HL-60 (cell line): ENCODE data around the gene SERPINB7.

Experiments used
- DNase-seq, 2 experiments: peaks; one replicate each; pipeline ENCODE4 v3.0.0-alpha.2; 2010 to 2020; ENCODE audit warnings: low read depth in 1 of 2, low spot score in 1 of 2
- H3K27ac ChIP-seq: fragments of 250-450 bp; sonication (Bioruptor Pico); replicated peaks from 2 replicates; pipeline ENCODE4 v1.5.1; 2020; ENCODE audit warnings: mild to moderate bottlenecking, moderate library complexity
- H3K27me3 ChIP-seq: fragments of 250-450 bp; sonication (Bioruptor Pico); 2 replicates; pipeline ENCODE4 v1.5.1; 2021; ENCODE audit warnings: mild to moderate bottlenecking, moderate library complexity; ENCODE audit not compliant: insufficient read depth, poor library complexity, severe bottlenecking
- H3K4me3 ChIP-seq: replicated peaks from 2 replicates; pipeline ENCODE4 v1.5.1; 2011; ENCODE audit warnings: mild to moderate bottlenecking, control low read depth, low read length; ENCODE audit not compliant: insufficient read depth
- CTCF ChIP-seq: IDR thresholded peaks from one replicate; pipeline ENCODE4 v1.5.1; 2011; ENCODE audit warnings: low read length, control low read depth, inconsistent platforms; ENCODE audit not compliant: insufficient read depth
- GABPA ChIP-seq: IDR thresholded peaks from 2 replicates; pipeline ENCODE4 v1.6.1; 2012; ENCODE audit warnings: low read depth
- POLR2AphosphoS5 ChIP-seq: IDR thresholded peaks from 2 replicates; pipeline ENCODE4 v1.6.1; 2012; ENCODE audit warnings: low read depth
- SPI1 ChIP-seq: IDR thresholded peaks from 2 replicates; pipeline ENCODE4 v1.6.1; 2012; ENCODE audit warnings: low read depth, mild to moderate bottlenecking, borderline replicate concordance
- TF ChIP-seq, protein P1 (sequence below): IDR thresholded peaks from 2 replicates; pipeline ENCODE4 v1.6.1; 2012; ENCODE audit warnings: low read depth; ENCODE audit not compliant: insufficient replicate concordance

Gene SERPINB7

GRCh38 chr18:63762518-63762917, 12.7 kb upstream of the SERPINB7 start:
- no peak for DNase-seq

DNA sequence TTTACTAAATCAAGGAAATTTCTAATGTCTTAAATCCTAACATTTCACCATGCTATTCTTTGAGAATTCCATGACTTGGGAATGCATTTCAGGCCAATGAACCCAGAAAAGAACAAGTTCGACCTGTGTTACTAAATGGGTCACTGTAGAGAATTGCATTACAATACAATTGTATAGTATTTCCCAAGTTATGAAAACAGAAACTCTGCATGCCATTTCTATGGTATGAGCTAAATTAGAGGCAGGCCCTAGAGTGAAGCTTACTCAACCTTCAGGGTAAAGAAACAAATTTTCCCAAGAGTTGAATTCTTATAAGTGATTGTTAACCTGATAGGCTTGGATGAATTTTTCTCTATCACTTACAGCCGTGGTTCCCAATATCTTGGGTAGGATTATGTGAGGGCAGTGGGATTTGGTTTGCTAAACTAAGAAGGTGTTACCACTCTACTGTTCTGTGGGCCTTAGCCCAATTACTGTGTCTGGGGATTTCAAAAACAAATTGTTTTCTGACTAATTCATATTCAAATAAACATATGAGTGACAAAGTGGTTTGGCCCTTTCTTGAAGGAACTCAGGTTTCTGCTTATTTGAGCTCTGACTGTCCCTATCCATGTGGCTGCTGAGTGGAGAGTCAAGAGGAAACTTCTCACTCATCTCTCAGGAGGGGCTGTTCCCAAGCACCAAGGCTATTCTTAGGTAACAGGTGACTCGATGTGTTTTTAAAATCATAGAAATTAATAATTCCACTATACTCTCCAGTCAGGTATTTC, 11.2 kb upstream of the SERPINB7 start:
- Histone ChIP-seq H3K4me3 (no peak overlapping the region), H3K27me3 (peaks cover 4% of the 10 kb centered on the region), H3K27ac (no peak overlapping the region)
- TF ChIP-seq GABPA = no peak
- no peak for TF ChIP-seq SPI1
- TF ChIP-seq POLR2AphosphoS5 = no peak
- TF ChIP-seq CTCF = no peak
- TF ChIP-seq, protein P1, sequence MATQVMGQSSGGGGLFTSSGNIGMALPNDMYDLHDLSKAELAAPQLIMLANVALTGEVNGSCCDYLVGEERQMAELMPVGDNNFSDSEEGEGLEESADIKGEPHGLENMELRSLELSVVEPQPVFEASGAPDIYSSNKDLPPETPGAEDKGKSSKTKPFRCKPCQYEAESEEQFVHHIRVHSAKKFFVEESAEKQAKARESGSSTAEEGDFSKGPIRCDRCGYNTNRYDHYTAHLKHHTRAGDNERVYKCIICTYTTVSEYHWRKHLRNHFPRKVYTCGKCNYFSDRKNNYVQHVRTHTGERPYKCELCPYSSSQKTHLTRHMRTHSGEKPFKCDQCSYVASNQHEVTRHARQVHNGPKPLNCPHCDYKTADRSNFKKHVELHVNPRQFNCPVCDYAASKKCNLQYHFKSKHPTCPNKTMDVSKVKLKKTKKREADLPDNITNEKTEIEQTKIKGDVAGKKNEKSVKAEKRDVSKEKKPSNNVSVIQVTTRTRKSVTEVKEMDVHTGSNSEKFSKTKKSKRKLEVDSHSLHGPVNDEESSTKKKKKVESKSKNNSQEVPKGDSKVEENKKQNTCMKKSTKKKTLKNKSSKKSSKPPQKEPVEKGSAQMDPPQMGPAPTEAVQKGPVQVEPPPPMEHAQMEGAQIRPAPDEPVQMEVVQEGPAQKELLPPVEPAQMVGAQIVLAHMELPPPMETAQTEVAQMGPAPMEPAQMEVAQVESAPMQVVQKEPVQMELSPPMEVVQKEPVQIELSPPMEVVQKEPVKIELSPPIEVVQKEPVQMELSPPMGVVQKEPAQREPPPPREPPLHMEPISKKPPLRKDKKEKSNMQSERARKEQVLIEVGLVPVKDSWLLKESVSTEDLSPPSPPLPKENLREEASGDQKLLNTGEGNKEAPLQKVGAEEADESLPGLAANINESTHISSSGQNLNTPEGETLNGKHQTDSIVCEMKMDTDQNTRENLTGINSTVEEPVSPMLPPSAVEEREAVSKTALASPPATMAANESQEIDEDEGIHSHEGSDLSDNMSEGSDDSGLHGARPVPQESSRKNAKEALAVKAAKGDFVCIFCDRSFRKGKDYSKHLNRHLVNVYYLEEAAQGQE = no peak
- DNase-seq = no peak

More at GRCh38 chr18:63762518-63762917, 12.7 kb upstream of the SERPINB7 start:
- no peak overlapping the region for H3K4me3 ChIP-seq
- TF ChIP-seq, protein P1 = no peak
- TF ChIP-seq CTCF = no peak
- no peak for TF ChIP-seq POLR2AphosphoS5
- no peak for TF ChIP-seq SPI1
- H3K27me3 ChIP-seq = no peaks in the 10 kb centered on the region
- H3K27ac ChIP-seq = no peak overlapping the region

GRCh38 chr18:63765837-63766236, 9.4 kb upstream of the SERPINB7 start:
- no peak for DNase-seq
- peaks cover 4% of the 10 kb centered on the region for H3K27me3 ChIP-seq
- no peak overlapping the region for H3K27ac ChIP-seq
- no peak overlapping the region for H3K4me3 ChIP-seq
- TF ChIP-seq POLR2AphosphoS5 = no peak
- TF ChIP-seq, protein P1 = no peak
- no peak for TF ChIP-seq GABPA
- no peak for TF ChIP-seq SPI1
- TF ChIP-seq CTCF = no peak
